ENCODE data around the gene S100PBP. TPM values are rescaled to one million over a fixed set of nuclear protein-coding genes. Genes with fewer than 3 reads are reported as not detected.

Gene S100PBP
- total and polyA plus RNA-seq, 2 donors from 2014 or later: 14.3 to 40.1 TPM

GRCh38 chr1:32894681-32895080 lies 77.2 kb downstream of the S100PBP start:
- Histone ChIP-seq H3K4me1 (ENCODE audit: control insufficient read depth in 2 of 3, insufficient read depth in 2 of 3, low read depth in 1 of 3, low read length in 3 of 3) (peaks cover 0 to 4% (median 0%) of the 10 kb centered on the region in 3 donors), H3K4me3 (ENCODE audit: low read length in 3 of 3) (no peak overlapping the region), H3K9ac (ENCODE audit: low read length in 3 of 3) (no peak overlapping the region), H3K9me3 (ENCODE audit: control insufficient read depth in 2 of 3, insufficient read depth in 1 of 3, low read length in 3 of 3) (no peaks in the 10 kb centered on the region), H3K36me3 (ENCODE audit: control insufficient read depth in 2 of 3, insufficient read depth in 3 of 3, low read length in 3 of 3) (no peaks in the 10 kb centered on the region), H3K27ac (ENCODE audit: low read depth in 2 of 2, low read length in 2 of 2) (no peak overlapping the region), H3K27me3 (ENCODE audit: control insufficient read depth, insufficient read depth, low read length) (no peaks in the 10 kb centered on the region)
- peak in 1 of 5 donors; percentile 59 for DNase-seq
- TF ChIP-seq CTCF (IDR thresholded peaks at IDR 0.05; ENCODE audit: borderline replicate concordance, extremely low read depth, insufficient read depth): no peak
- no peak for FAIRE-seq
- intact Hi-C loops (cut with DNase I): no loop called here

- intact Hi-C loops (cut with DNase I): no loop called here
- Histone ChIP-seq H3K27ac (ENCODE audit: low read depth in 2 of 2, low read length in 2 of 2) (no peak overlapping the region), H3K4me1 (ENCODE audit: control insufficient read depth in 2 of 3, insufficient read depth in 2 of 3, low read depth in 1 of 3, low read length in 3 of 3) (peaks cover 0 to 6% (median 0%) of the 10 kb centered on the region in 3 donors), H3K9ac (ENCODE audit: low read length in 3 of 3) (no peak overlapping the region), H3K36me3 (ENCODE audit: control insufficient read depth in 2 of 3, insufficient read depth in 3 of 3, low read length in 3 of 3) (no peaks in the 10 kb centered on the region), H3K4me3 (ENCODE audit: low read length in 3 of 3) (no peak overlapping the region), H3K27me3 (ENCODE audit: control insufficient read depth, insufficient read depth, low read length) (no peaks in the 10 kb centered on the region), H3K9me3 (ENCODE audit: control insufficient read depth in 2 of 3, insufficient read depth in 1 of 3, low read length in 3 of 3) (no peaks in the 10 kb centered on the region)
- no peak for TF ChIP-seq CTCF (IDR thresholded peaks at IDR 0.05; ENCODE audit: borderline replicate concordance, extremely low read depth, insufficient read depth)
- DNase-seq: peak in 1 of 5 donors; percentile 46
- FAIRE-seq: no peak
These were observed 78.1 kb downstream of the S100PBP start for GRCh38 chr1:32895325-32896215.

- no peak for TF ChIP-seq CTCF (IDR thresholded peaks at IDR 0.05; ENCODE audit: borderline replicate concordance, extremely low read depth, insufficient read depth)
- intact Hi-C loops (cut with DNase I): no loop called here
- Histone ChIP-seq H3K4me3 (ENCODE audit: low read length in 3 of 3) (no peak overlapping the region), H3K27ac (ENCODE audit: low read depth in 2 of 2, low read length in 2 of 2) (no peak overlapping the region), H3K36me3 (ENCODE audit: control insufficient read depth in 2 of 3, insufficient read depth in 3 of 3, low read length in 3 of 3) (no peaks in the 10 kb centered on the region), H3K27me3 (ENCODE audit: control insufficient read depth, insufficient read depth, low read length) (no peaks in the 10 kb centered on the region), H3K9ac (ENCODE audit: low read length in 3 of 3) (no peak overlapping the region), H3K9me3 (ENCODE audit: control insufficient read depth in 2 of 3, insufficient read depth in 1 of 3, low read length in 3 of 3) (no peaks in the 10 kb centered on the region), H3K4me1 (ENCODE audit: control insufficient read depth in 2 of 3, insufficient read depth in 2 of 3, low read depth in 1 of 3, low read length in 3 of 3) (peaks cover 0 to 9% (median 0%) of the 10 kb centered on the region in 3 donors)
- no peak for FAIRE-seq
- peak in 1 of 5 donors; percentile 35 for DNase-seq
These were observed 79.0 kb downstream of the S100PBP start for GRCh38 chr1:32896451-32896850.
